Stomach (tissue), 9 donors: ENCODE results near the gene ALG5. TPM values are rescaled to one million over a fixed set of nuclear protein-coding genes. Genes with fewer than 3 reads are reported as not detected.

Experiments used
- DNase-seq, 2 donors: peaks; one replicate each; pipeline versions ENCODE4 v3.0.0 to v3.0.0-alpha.2; 2013 to 2019
- H3K27ac ChIP-seq, 5 donors: fragments of 200-600 bp in 4 of 5; sonication (generic) in 4 of 5; one replicate each; pipeline ENCODE4 v1.5.1; 2013 to 2019; ENCODE audit warnings: mild to moderate bottlenecking in 1 of 5, moderate library complexity in 1 of 5
- H3K27me3 ChIP-seq, 3 donors: fragments of 200-600 bp; sonication (generic); one replicate each; pipeline ENCODE4 v1.5.1; 2017 to 2019; ENCODE audit warnings: mixed run types in 1 of 3
- H3K36me3 ChIP-seq, 4 donors: fragments of 200-600 bp; sonication (generic); 1 replicate in 3 of 4; 2 replicates in 1 of 4; pipeline ENCODE4 v1.5.1; 2016 to 2019
- H3K4me1 ChIP-seq, 4 donors: fragments of 200-600 bp; sonication (generic); one replicate each; pipeline ENCODE4 v1.5.1; 2016 to 2019
- H3K4me3 ChIP-seq, 4 donors: fragments of 200-600 bp; sonication (generic) in 3 of 4; one replicate each; pipeline ENCODE4 v1.5.1; 2016 to 2019; ENCODE audit warnings: mild to moderate bottlenecking in 1 of 4
- H3K9me3 ChIP-seq, 4 donors: fragments of 200-600 bp; sonication (generic); one replicate each; pipeline ENCODE4 v1.5.1; 2016 to 2019
- CTCF ChIP-seq, 7 experiments: fragments of 450-650 bp in 4 of 7; fragments of 200-600 bp in 3 of 7; sonication (generic) in 3 of 7; IDR thresholded peaks; one replicate each; pipeline ENCODE4 v1.5.1; 2016 to 2019; ENCODE audit warnings: antibody characterized with exemption in 7 of 7, control low read depth in 2 of 7, mild to moderate bottlenecking in 1 of 7
- EP300 ChIP-seq: sonication (generic); formaldehyde crosslinking; IDR thresholded peaks from one replicate; pipeline ENCODE4 v1.6.1; 2017; ENCODE audit warnings: antibody characterized with exemption
- POLR2A ChIP-seq, 4 donors: fragments of 450-650 bp; IDR thresholded peaks; one replicate each; pipeline ENCODE4 v1.6.1; 2016; ENCODE audit warnings: antibody characterized with exemption in 4 of 4, control low read depth in 2 of 4, mild to moderate bottlenecking in 1 of 4, moderate library complexity in 1 of 4
- POLR2AphosphoS5 ChIP-seq, 3 donors: sonication (generic); formaldehyde crosslinking; IDR thresholded peaks; one replicate each; pipeline ENCODE4 v1.6.1; 2016; ENCODE audit warnings: antibody characterized with exemption in 3 of 3
- WGBS, 5 donors: extraction: QIAGEN DNeasy Blood & Tissue Kit in 3 of 5; methylation state at CpG; one replicate each; pipeline versions ENCODE4 v1.1.5 to v1.1.7; 2013 to 2018; 5-methylcytosine and 5-hydroxymethylcytosine counted together
- intact Hi-C: fragments of 100-400 bp; cut with DNase I; formaldehyde crosslinking; loops from one replicate; pipeline ENCODE4 v1.15.1; 2023; ENCODE audit warnings: low total_unique reads
- polyA plus RNA-seq, 3 donors: library from polyadenylated mRNA; stranded (reverse); fragments of 200-250 nt; gene quantifications; one replicate each; pipeline ENCODE4 v1.2.3, GENCODE V29; 2013
- total RNA-seq, 5 donors: library from RNA; depleted of rRNA; stranded (reverse); fragments of >200 nt; gene quantifications; one replicate each; pipeline versions ENCODE4 v1.1.0 to v1.2.3, GENCODE V29; 2014 to 2016
- donor health status: healthy with polysubstance abuse.
- donor health status: Bipolar disorder and iron deficiency.
- donor health status: healthy.

Gene ALG5
- total and polyA plus RNA-seq, 8 donors: 1.2 to 61.1 (median 28.2) TPM

- WGBS, 5 donors: 42 to 59% (median 52%) methylated on average over 3 of the region's 3 CpGs
- intact Hi-C loops: no loop called here
- TF ChIP-seq POLR2AphosphoS5 (IDR thresholded peaks at IDR 0.05) (no peak), EP300 (no peak), CTCF (IDR thresholded peaks at IDR 0.05) (no peak), POLR2A (IDR thresholded peaks at IDR 0.05) (no peak)
Measured at GRCh38 chr13:36945078-36945477, 54.1 kb downstream of the ALG5 start.

GRCh38 chr13:36925603-36926002 lies 73.5 kb downstream of the ALG5 start:
- H3K4me1 ChIP-seq: peaks cover under 1 to 8% (median 3%) of the 10 kb centered on the region in 4 donors
- no peaks in the 10 kb centered on the region for H3K9me3 ChIP-seq
- DNase-seq: no peak
- H3K4me3 ChIP-seq: no peak overlapping the region
- H3K27ac ChIP-seq: no peak overlapping the region
- no peaks in the 10 kb centered on the region for H3K36me3 ChIP-seq
- intact Hi-C loops: no loop called here
- WGBS, 5 donors: 69 to 72% (median 70%) methylated on average over 7 of the region's 7 CpGs
- TF ChIP-seq CTCF (IDR thresholded peaks at IDR 0.05): no peak
- TF ChIP-seq POLR2A (IDR thresholded peaks at IDR 0.05): no peak
- TF ChIP-seq EP300: no peak
- no peak for TF ChIP-seq POLR2AphosphoS5 (IDR thresholded peaks at IDR 0.05)
- H3K27me3 ChIP-seq: peaks cover 0 to 2% (median 0%) of the 10 kb centered on the region in 3 donors

More at GRCh38 chr13:36945078-36945477, 54.1 kb downstream of the ALG5 start:
- DNase-seq: no peak
- Histone ChIP-seq H3K27ac (no peak overlapping the region), H3K4me1 (no peaks in the 10 kb centered on the region), H3K9me3 (no peaks in the 10 kb centered on the region), H3K27me3 (no peaks in the 10 kb centered on the region), H3K4me3 (no peak overlapping the region), H3K36me3 (peaks cover 0 to 31% (median 29%) of the 10 kb centered on the region in 4 donors)

- TF ChIP-seq POLR2A (IDR thresholded peaks at IDR 0.05) (no peak), POLR2AphosphoS5 (IDR thresholded peaks at IDR 0.05) (no peak), EP300 (no peak)
- Histone ChIP-seq H3K4me1 (peaks cover 8 to 21% (median 14%) of the 10 kb centered on the region in 4 donors), H3K27me3 (peaks cover 0 to 16% (median 0%) of the 10 kb centered on the region in 3 donors), H3K9me3 (no peaks in the 10 kb centered on the region), H3K4me3 (no peak overlapping the region), H3K27ac (no peak overlapping the region), H3K36me3 (no peaks in the 10 kb centered on the region)
- DNase-seq: no peak
- 62 to 76% (median 69%) methylated on average over 3 of the region's 3 CpGs for WGBS, 5 donors
- intact Hi-C loops: no loop called here
Measured at GRCh38 chr13:36924001-36924400, 75.1 kb downstream of the ALG5 start.

- Histone ChIP-seq H3K4me3 (no peak overlapping the region), H3K27ac (no peak overlapping the region), H3K4me1 (peaks cover 11 to 40% (median 21%) of the 10 kb centered on the region in 4 donors), H3K36me3 (no peaks in the 10 kb centered on the region), H3K9me3 (no peaks in the 10 kb centered on the region), H3K27me3 (peaks cover 0 to 32% (median 0%) of the 10 kb centered on the region in 3 donors)
- DNase-seq: peak in 1 of 2 donors; percentile 40
- intact Hi-C loops: no loop called here
- WGBS, 5 donors: 77 to 84% (median 81%) methylated on average over 10 of the region's 10 CpGs
- TF ChIP-seq POLR2AphosphoS5 (IDR thresholded peaks at IDR 0.05): no peak
- TF ChIP-seq POLR2A (IDR thresholded peaks at IDR 0.05): no peak
- no peak for TF ChIP-seq EP300
- no peak for TF ChIP-seq CTCF (IDR thresholded peaks at IDR 0.05)
Measured at GRCh38 chr13:36921631-36922301, 77.4 kb downstream of the ALG5 start.
